Adrenal gland (tissue), 12 donors: ENCODE results near the gene SELENOO. TPM values are rescaled to one million over a fixed set of nuclear protein-coding genes. Genes with fewer than 3 reads are reported as not detected.
"Not testable (repeated sequence)": the region's sequence is repeated elsewhere in the genome, so short reads cannot be mapped to it uniquely, and the experiment has no call there.

ENCODE experiments used
- DNase-seq, 7 donors: peaks; one replicate each; pipeline ENCODE4 v3.0.0-alpha.2; 2019 to 2020
- H3K27ac ChIP-seq, 5 donors: fragments of 200-600 bp; sonication (generic) in 4 of 5; 1 replicate in 3 of 5; 2 replicates in 2 of 5; pipeline versions ENCODE4 v1.5.1 to v1.8.0; 2016 to 2020; ENCODE audit warnings: mild to moderate bottlenecking in 1 of 5
- H3K27me3 ChIP-seq: fragments of 200-600 bp; 2 replicates; pipeline ENCODE4 v1.8.0; 2021
- H3K36me3 ChIP-seq, 2 donors: fragments of 200-600 bp; replicated peaks in 1 of 2; 1 replicate in 1 of 2; 2 replicates in 1 of 2; pipeline versions ENCODE4 v1.5.1 to v1.8.0; 2018 to 2022
- H3K4me1 ChIP-seq, 2 donors: fragments of 200-600 bp; replicated peaks in 1 of 2; 1 replicate in 1 of 2; 2 replicates in 1 of 2; pipeline versions ENCODE4 v1.5.1 to v1.8.0; 2018 to 2021
- H3K4me3 ChIP-seq, 4 donors: fragments of 200-600 bp; sonication (generic) in 3 of 4; one replicate each; pipeline ENCODE4 v1.5.1; 2016 to 2018
- H3K9me3 ChIP-seq, 3 donors: fragments of 200-600 bp; sonication (generic) in 1 of 3; replicated peaks in 1 of 3; 1 replicate in 2 of 3; 2 replicates in 1 of 3; pipeline versions ENCODE4 v1.5.1 to v1.8.0; 2016 to 2021
- POLR2A ChIP-seq, 2 donors: fragments of 450-650 bp; IDR thresholded peaks; one replicate each; pipeline ENCODE4 v1.6.1; 2017; ENCODE audit warnings: antibody characterized with exemption in 2 of 2, mild to moderate bottlenecking in 2 of 2, moderate library complexity in 1 of 2
- WGBS, 4 donors: extraction: QIAGEN DNeasy Blood & Tissue Kit in 2 of 4; methylation state at CpG; one replicate each; pipeline versions ENCODE4 v1.1.5 to v1.1.7; 2013 to 2017; 5-methylcytosine and 5-hydroxymethylcytosine counted together
- intact Hi-C, 2 donors: fragments of 100-400 bp; cut with DNase I; formaldehyde crosslinking; loops; one replicate each; pipeline versions ENCODE4 v1.14.1 to v1.15.0; 2022 to 2023
- polyA plus RNA-seq, 3 donors: library from polyadenylated mRNA; stranded (reverse); fragments of 200-250 nt in 2 of 3; fragments of 350-450 nt in 1 of 3; fragmentation: Illumina TruSeq in 1 of 3; extraction: RNeasy Lipid Tissue Mini Kit (QIAGEN cat#74804) in 1 of 3; gene quantifications; one replicate each; pipeline ENCODE4 v1.2.3, GENCODE V29; 2013 to 2014
- total RNA-seq, 9 donors: library from RNA; depleted of rRNA in 4 of 9; stranded (reverse); fragments of >200 nt in 4 of 9; fragments of 120-200 nt in 1 of 9; fragmentation: NEBNext Ultra II Directional in 1 of 9; extraction: Animal tissue kit (Norgen Biotek cat#: 25700) in 1 of 9; gene quantifications; one replicate each; pipeline versions ENCODE4 v1.1.0 to v1.2.4, GENCODE V29; 2013 to 2023
- TF ChIP-seq, protein P1 (sequence below), 6 experiments: fragments of 450-650 bp in 4 of 6; fragments of 200-600 bp in 2 of 6; sonication (generic) in 1 of 6; IDR thresholded peaks; 1 replicate in 5 of 6; 2 replicates in 1 of 6; pipeline versions ENCODE4 v1.5.1 to v1.8.0; 2016 to 2021; ENCODE audit warnings: antibody characterized with exemption in 6 of 6, mild to moderate bottlenecking in 2 of 6, moderate library complexity in 1 of 6
- donor health status: healthy with polysubstance abuse.
- donor health status: Bipolar disorder and iron deficiency.
- donor health status: DM: yes; HTN: yes; CAD: no.
- donor health status: DM: no; HTN: no; CAD: no.
- donor health status: DM: no; HTN: no; CAD: no.
- donor health status: DM: yes; HTN: yes; CAD: no.

The SELENOO gene
- total and polyA plus RNA-seq, 12 donors: 1.9 to 89.0 (median 35.8) TPM

DNA sequence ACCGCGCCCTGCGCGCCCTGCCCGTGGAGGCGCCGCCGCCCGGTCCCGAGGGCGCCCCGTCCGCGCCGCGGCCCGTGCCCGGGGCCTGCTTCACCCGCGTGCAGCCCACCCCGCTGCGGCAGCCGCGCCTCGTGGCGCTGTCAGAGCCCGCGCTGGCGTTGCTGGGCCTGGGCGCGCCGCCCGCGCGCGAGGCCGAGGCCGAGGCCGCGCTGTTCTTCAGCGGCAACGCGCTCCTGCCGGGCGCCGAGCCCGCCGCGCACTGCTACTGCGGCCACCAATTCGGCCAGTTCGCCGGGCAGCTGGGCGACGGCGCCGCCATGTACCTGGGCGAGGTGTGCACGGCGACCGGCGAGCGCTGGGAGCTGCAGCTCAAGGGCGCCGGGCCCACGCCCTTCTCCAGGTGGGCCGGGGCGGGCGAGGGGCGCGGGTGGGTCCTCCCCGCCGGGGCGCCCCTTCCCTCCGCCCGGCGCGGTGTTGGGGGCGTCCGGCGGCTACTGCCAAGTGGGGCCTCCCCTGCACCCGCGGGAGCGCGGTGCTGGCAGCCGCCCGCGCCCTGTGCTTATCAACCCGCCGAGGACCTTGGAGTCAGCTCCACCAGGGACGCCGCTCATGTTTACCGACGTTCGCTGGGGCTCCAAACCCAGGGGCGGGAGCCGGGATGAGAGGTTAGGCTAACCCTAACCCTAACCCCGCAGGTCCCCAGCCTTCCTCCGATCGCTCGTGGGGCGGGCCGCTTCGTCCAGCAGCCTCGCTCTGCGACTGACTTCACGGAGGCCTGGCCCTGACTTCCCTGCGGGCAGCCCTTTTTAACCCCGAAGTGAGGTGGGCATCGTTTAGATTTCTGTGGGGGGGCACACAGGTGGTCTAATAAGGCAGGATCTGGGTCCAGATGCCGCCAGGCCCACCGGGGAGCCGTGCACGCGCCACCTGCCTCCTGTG, 649 bp downstream of the SELENOO start:
- DNase-seq: peak in 4 of 7 donors; percentile 22 to 57 (median 46)
- no peaks in the 10 kb centered on the region for H3K27me3 ChIP-seq
- peak overlapping the region in 4 of 5 donors; percentile 47 to 95 (median 62) for H3K27ac ChIP-seq
- WGBS, 4 donors: 1 to 20% (median 9%) methylated on average over 5 to 113 of the region's 115 CpGs
- H3K4me3 ChIP-seq: peak overlapping the region in 3 of 4 donors; percentile 15 to 71 (median 59)
- peaks cover 22 to 23% of the 10 kb centered on the region in 2 donors for H3K4me1 ChIP-seq
- TF ChIP-seq, protein P1, sequence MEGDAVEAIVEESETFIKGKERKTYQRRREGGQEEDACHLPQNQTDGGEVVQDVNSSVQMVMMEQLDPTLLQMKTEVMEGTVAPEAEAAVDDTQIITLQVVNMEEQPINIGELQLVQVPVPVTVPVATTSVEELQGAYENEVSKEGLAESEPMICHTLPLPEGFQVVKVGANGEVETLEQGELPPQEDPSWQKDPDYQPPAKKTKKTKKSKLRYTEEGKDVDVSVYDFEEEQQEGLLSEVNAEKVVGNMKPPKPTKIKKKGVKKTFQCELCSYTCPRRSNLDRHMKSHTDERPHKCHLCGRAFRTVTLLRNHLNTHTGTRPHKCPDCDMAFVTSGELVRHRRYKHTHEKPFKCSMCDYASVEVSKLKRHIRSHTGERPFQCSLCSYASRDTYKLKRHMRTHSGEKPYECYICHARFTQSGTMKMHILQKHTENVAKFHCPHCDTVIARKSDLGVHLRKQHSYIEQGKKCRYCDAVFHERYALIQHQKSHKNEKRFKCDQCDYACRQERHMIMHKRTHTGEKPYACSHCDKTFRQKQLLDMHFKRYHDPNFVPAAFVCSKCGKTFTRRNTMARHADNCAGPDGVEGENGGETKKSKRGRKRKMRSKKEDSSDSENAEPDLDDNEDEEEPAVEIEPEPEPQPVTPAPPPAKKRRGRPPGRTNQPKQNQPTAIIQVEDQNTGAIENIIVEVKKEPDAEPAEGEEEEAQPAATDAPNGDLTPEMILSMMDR (IDR thresholded peaks at IDR 0.05): no peak
- TF ChIP-seq POLR2A (IDR thresholded peaks at IDR 0.05): no peak
- peaks cover 0 to 9% of the 10 kb centered on the region in 2 donors for H3K36me3 ChIP-seq
- intact Hi-C loops: no loop called here
- no peaks in the 10 kb centered on the region for H3K9me3 ChIP-seq

DNA sequence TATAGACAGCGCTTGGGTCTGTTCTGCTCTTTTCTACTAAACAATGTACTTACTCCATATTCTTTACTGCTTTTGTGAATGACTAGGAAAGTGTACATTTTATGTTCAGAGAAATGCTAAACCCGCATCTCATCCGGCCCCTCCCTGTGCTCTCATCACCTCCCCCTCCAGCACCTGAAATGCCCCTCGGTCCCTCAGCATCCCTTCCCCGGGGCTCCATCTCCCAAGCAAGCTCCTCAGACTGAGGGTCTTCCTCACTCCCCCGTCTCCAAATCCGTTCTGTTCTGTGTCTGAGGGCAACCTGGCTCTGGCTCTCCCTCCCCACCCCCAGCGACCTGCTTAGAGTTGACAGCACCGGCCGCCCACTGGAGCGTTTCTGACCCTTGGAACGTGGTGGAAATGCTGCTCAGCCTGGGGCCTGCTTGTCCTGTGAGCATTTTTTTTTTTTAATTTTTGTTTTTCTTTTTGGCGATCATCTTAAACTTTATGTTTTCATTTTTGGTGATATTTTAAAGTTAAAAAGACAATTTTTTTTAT, 1.4 kb downstream of the SELENOO start:
- H3K4me1 ChIP-seq: peaks cover 22 to 23% of the 10 kb centered on the region in 2 donors
- peak overlapping the region in 1 of 4 donors; percentile 71 for H3K4me3 ChIP-seq
- DNase-seq: no peak
- no peak for TF ChIP-seq POLR2A (IDR thresholded peaks at IDR 0.05)
- TF ChIP-seq, protein P1 (IDR thresholded peaks at IDR 0.05): no peak
- H3K36me3 ChIP-seq: peaks cover 0 to 16% of the 10 kb centered on the region in 2 donors
- no peaks in the 10 kb centered on the region for H3K27me3 ChIP-seq
- WGBS, 4 donors: 66 to 71% (median 67%) methylated on average over 13 of the region's 13 CpGs
- no peaks in the 10 kb centered on the region for H3K9me3 ChIP-seq
- no peak overlapping the region for H3K27ac ChIP-seq
- intact Hi-C loops: no loop called here

DNA sequence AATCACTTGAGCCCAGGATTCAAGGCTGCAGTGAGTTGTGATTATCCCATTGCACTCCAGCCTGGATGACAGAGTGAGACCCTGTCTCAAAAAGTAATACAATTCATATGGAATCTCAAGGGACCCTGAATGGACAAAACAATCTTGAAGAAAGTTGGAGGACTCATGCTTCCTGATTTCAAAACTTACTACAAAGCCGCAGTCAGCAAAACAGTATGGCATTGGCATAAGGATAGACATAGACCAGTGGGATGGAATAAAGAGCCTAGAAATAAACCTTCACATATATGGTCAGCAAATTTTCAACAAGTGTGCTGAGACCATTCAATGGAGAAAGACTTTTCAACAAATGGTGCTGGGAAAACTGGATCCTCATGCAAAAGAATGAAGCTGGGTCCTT, 2.5 kb downstream of the SELENOO start:
- DNase-seq: no peak
- H3K9me3 ChIP-seq: no peaks in the 10 kb centered on the region
- 96 to 100% (median 99%) methylated on average over 1 of the region's 1 CpG for WGBS, 4 donors
- peaks cover 0 to 25% of the 10 kb centered on the region in 2 donors for H3K36me3 ChIP-seq
- TF ChIP-seq POLR2A (IDR thresholded peaks at IDR 0.05): no peak
- no peak overlapping the region for H3K4me3 ChIP-seq
- no peak overlapping the region for H3K27ac ChIP-seq
- H3K27me3 ChIP-seq: no peaks in the 10 kb centered on the region
- intact Hi-C loops: no loop called here
- H3K4me1 ChIP-seq: peaks cover 22 to 23% of the 10 kb centered on the region in 2 donors

GRCh38 chr22:50204571-50204970, 3.8 kb downstream of the SELENOO start:
- H3K4me3 ChIP-seq: no peak overlapping the region
- no peaks in the 10 kb centered on the region for H3K9me3 ChIP-seq
- no peak for TF ChIP-seq POLR2A (IDR thresholded peaks at IDR 0.05)
- TF ChIP-seq, protein P1 (IDR thresholded peaks at IDR 0.05): no peak
- DNase-seq: no peak
- peaks cover 0 to 29% of the 10 kb centered on the region in 2 donors for H3K36me3 ChIP-seq
- intact Hi-C loops: no loop called here
- H3K27ac ChIP-seq: no peak overlapping the region
- no peaks in the 10 kb centered on the region for H3K27me3 ChIP-seq
- 84 to 90% (median 90%) methylated on average over 7 of the region's 7 CpGs for WGBS, 4 donors
- peaks cover 21 to 26% of the 10 kb centered on the region in 2 donors for H3K4me1 ChIP-seq

DNA sequence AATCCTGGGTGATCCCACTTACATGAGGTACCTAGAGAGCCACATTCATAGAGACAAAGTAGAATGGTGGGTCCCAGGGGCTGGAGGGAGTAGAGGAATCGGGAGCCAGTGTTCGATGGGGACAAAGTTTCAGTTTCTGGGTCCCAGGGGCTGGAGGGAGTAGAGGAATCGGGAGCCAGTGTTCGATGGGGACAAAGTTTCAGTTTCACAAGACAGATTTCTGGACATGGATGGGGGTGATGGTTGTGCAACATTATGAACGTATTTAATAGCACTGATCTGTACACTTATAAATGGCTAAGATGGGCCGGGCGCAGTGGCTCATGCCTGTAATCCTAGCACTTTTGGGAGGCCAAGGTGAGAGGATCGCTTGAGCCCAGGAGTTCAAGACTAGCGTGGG, 4.2 kb downstream of the SELENOO start:
- WGBS, 4 donors: 81 to 89% (median 86%) methylated on average over 9 of the region's 9 CpGs
- intact Hi-C loops: loop anchor here in 1 of 2 donors (5.0 kb wide), 1 partner anchor 53 kb away; no protein-coding TSS in a partner anchor
- not testable (repeated sequence) for H3K27me3 ChIP-seq, H3K9me3 ChIP-seq, H3K27ac ChIP-seq, H3K4me3 ChIP-seq, DNase-seq
- peaks cover 0 to 30% of the 10 kb centered on the region in 2 donors for H3K36me3 ChIP-seq
- peaks cover 16 to 26% of the 10 kb centered on the region in 2 donors for H3K4me1 ChIP-seq
